ENCODE results near the gene GCN1.

- TF ChIP-seq, protein P1, sequence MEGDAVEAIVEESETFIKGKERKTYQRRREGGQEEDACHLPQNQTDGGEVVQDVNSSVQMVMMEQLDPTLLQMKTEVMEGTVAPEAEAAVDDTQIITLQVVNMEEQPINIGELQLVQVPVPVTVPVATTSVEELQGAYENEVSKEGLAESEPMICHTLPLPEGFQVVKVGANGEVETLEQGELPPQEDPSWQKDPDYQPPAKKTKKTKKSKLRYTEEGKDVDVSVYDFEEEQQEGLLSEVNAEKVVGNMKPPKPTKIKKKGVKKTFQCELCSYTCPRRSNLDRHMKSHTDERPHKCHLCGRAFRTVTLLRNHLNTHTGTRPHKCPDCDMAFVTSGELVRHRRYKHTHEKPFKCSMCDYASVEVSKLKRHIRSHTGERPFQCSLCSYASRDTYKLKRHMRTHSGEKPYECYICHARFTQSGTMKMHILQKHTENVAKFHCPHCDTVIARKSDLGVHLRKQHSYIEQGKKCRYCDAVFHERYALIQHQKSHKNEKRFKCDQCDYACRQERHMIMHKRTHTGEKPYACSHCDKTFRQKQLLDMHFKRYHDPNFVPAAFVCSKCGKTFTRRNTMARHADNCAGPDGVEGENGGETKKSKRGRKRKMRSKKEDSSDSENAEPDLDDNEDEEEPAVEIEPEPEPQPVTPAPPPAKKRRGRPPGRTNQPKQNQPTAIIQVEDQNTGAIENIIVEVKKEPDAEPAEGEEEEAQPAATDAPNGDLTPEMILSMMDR (IDR thresholded peaks at IDR 0.05): no peak
- TF ChIP-seq RELA (CRISPR knock-in tag; IDR thresholded peaks at IDR 0.05; ENCODE audit: borderline replicate concordance) (no peak), AFF4 (CRISPR knock-in tag; IDR thresholded peaks at IDR 0.05; ENCODE audit: borderline replicate concordance) (no peak), ZNF138 (CRISPR knock-in tag; conservative IDR thresholded peaks at IDR 0.05) (no peak), FOXJ3 (CRISPR knock-in tag; IDR thresholded peaks at IDR 0.05; ENCODE audit: borderline replicate concordance) (no peak), CBFB (CRISPR knock-in tag; IDR thresholded peaks at IDR 0.05; ENCODE audit: low read depth) (no peak), NR2C2 (CRISPR knock-in tag; IDR thresholded peaks at IDR 0.05) (no peak)
- TF ChIP-seq, protein P2, sequence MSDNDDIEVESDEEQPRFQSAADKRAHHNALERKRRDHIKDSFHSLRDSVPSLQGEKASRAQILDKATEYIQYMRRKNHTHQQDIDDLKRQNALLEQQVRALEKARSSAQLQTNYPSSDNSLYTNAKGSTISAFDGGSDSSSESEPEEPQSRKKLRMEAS (CRISPR knock-in tag; IDR thresholded peaks at IDR 0.05): no peak
These were observed 75.1 kb downstream of the GCN1 start for GRCh38 chr12:120119271-120119973.
